Fibroblast of the aortic adventitia (primary cell): Measurements from ENCODE around the gene SRCIN1. TPM values are rescaled to one million over a fixed set of nuclear protein-coding genes. Genes with fewer than 3 reads are reported as not detected.

Source experiments
- DNase-seq: peaks from one replicate; pipeline ENCODE4 v3.0.0-alpha.2; 2010; ENCODE audit warnings: low read depth
- H3K4me3 ChIP-seq: 2 replicates; pipeline ENCODE4 v1.5.1; 2011; ENCODE audit warnings: low read depth, mild to moderate bottlenecking, control low read depth, low read length, moderate library complexity
- total RNA-seq: library from RNA; depleted of rRNA; stranded (reverse); fragments of >200 nt; gene quantifications from 2 replicates; pipeline ENCODE4 v1.2.3, GENCODE V29; 2012; ENCODE audit warnings: low replicate concordance
- TF ChIP-seq, protein P1 (sequence below): IDR thresholded peaks from 2 replicates; pipeline ENCODE4 v1.5.1; 2011; ENCODE audit warnings: mild to moderate bottlenecking, low read length, control low read depth, inconsistent platforms; ENCODE audit not compliant: insufficient read depth

The SRCIN1 gene
- total RNA-seq, 1 donor = not detected

DNA sequence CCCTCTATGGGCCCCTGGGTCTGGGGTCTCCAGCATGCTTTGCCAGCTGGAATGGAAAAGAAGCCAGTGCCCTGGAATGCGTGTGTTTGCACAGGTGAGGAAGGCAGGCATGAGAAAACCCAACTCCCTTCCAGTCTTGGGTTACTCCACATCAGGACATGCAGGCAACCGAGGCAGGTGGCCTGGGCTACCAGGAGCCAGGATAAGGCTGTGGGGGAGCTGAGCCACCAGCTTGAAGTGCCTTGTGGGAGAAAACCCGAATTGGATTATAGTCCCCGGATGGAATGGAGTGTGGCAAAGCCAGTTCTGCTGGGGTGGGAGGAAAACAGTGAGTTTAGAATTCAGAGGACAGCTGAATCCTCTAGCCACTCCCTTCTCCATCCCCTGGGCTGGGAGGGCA lies 7.2 kb downstream of the SRCIN1 start:
- DNase-seq = peak; percentile 56
- TF ChIP-seq, protein P1, sequence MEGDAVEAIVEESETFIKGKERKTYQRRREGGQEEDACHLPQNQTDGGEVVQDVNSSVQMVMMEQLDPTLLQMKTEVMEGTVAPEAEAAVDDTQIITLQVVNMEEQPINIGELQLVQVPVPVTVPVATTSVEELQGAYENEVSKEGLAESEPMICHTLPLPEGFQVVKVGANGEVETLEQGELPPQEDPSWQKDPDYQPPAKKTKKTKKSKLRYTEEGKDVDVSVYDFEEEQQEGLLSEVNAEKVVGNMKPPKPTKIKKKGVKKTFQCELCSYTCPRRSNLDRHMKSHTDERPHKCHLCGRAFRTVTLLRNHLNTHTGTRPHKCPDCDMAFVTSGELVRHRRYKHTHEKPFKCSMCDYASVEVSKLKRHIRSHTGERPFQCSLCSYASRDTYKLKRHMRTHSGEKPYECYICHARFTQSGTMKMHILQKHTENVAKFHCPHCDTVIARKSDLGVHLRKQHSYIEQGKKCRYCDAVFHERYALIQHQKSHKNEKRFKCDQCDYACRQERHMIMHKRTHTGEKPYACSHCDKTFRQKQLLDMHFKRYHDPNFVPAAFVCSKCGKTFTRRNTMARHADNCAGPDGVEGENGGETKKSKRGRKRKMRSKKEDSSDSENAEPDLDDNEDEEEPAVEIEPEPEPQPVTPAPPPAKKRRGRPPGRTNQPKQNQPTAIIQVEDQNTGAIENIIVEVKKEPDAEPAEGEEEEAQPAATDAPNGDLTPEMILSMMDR = no peak
- no peak overlapping the region for H3K4me3 ChIP-seq

- no peak for DNase-seq
- TF ChIP-seq, protein P1 = no peak
These were observed 8.4 kb downstream of the SRCIN1 start for GRCh38 chr17:38597375-38597774.

GRCh38 chr17:38596651-38597050 lies 9.1 kb downstream of the SRCIN1 start:
- H3K4me3 ChIP-seq = no peak overlapping the region
- no peak for DNase-seq
- TF ChIP-seq, protein P1 = no peak

More at GRCh38 chr17:38597375-38597774, 8.4 kb downstream of the SRCIN1 start:
- H3K4me3 ChIP-seq = no peak overlapping the region

GRCh38 chr17:38595892-38596291 lies 9.9 kb downstream of the SRCIN1 start:
- no peak overlapping the region for H3K4me3 ChIP-seq
- TF ChIP-seq, protein P1 = no peak
- DNase-seq = no peak

- no peak overlapping the region for H3K4me3 ChIP-seq
- DNase-seq = no peak
- TF ChIP-seq, protein P1 = no peak
These were observed 11.6 kb downstream of the SRCIN1 start for GRCh38 chr17:38594152-38594551.

- TF ChIP-seq, protein P1 = no peak
- no peak for DNase-seq
- no peak overlapping the region for H3K4me3 ChIP-seq
These were observed 13.3 kb downstream of the SRCIN1 start for GRCh38 chr17:38592487-38592886.

DNA sequence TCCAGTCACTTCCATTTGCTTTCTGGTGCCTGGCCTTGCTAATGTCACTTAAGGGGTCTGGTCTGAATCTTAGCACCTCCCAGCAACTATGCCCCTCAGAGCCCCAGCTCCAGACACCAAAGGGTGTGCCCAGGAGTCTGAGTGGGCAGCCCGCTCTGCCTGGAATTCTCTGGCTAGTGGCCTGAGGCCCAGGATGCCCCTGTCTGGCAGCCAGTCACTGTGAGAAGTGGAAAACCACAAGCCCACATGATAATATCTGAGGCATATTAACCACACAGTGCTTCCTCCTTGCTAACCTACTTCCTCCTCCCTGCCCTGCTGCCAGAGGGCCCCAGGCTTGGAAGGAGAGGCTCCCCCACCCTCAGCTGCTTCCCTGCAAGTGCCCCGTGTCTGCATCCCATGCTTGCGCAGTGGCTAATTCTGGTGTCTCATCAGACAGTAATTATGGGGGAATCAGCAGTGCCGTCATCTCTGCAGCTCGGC lies 14.0 kb downstream of the SRCIN1 start:
- TF ChIP-seq, protein P1 = no peak
- H3K4me3 ChIP-seq = no peak overlapping the region
- no peak for DNase-seq
